Endothelial cell of umbilical vein (primary cell): ENCODE measurements around the gene SMCO2. TPM values are rescaled to one million over a fixed set of nuclear protein-coding genes. Genes with fewer than 3 reads are reported as not detected.

ENCODE experiments used
- BruUV-seq: library from RNA; stranded (reverse); fragments of 400-500 nt; replicated peaks from 2 replicates; lab custom pipeline; 2021; lab: Mats Ljungman, UMichigan
- CTCF ChIA-PET: fragments of 300-600, 350-600 bp; sonication (Branson Sonifier 250); formaldehyde crosslinking; loops from one replicate; lab custom pipeline; 2021; ENCODE audit warnings: antibody characterized with exemption, inconsistent platforms; lab: Charles Lee
- POLR2A ChIA-PET: fragments of 300-600, 350-600 bp; sonication (Branson Sonifier 250); formaldehyde crosslinking; loops from one replicate; lab custom pipeline; 2021; ENCODE audit warnings: antibody characterized with exemption, inconsistent platforms; lab: Charles Lee
- DNase-seq: peaks from one replicate; pipeline ENCODE4 v3.0.0-alpha.2; 2011; ENCODE audit warnings: low read depth, low spot score
- FAIRE-seq: peaks from 2 replicates; lab custom pipeline; 2011; peaks lifted over from hg19 to GRCh38; lab: Jason Lieb, UNC
- H2AFZ ChIP-seq: 2 replicates; pipeline ENCODE4 v1.6.0; 2012; ENCODE audit warnings: low read depth, low read length, control low read depth, inconsistent platforms
- H3K27ac ChIP-seq: 2 replicates; pipeline ENCODE4 v1.5.1; 2011; ENCODE audit warnings: low read depth, mild to moderate bottlenecking, control low read depth, low read length, moderate library complexity; ENCODE audit not compliant: insufficient read depth
- H3K27me3 ChIP-seq, 2 experiments: 2 replicates each; pipeline versions ENCODE4 v1.6.0 to v1.6.1; 2011; ENCODE audit warnings: low read length in 2 of 2, mixed read lengths in 1 of 2; ENCODE audit not compliant: control insufficient read depth in 2 of 2, insufficient read depth in 2 of 2
- H3K36me3 ChIP-seq, 2 experiments: 2 replicates in 1 of 2; 3 replicates in 1 of 2; pipeline ENCODE4 v1.5.1; 2011; ENCODE audit warnings: low read length in 2 of 2, mild to moderate bottlenecking in 1 of 2, moderate library complexity in 1 of 2; ENCODE audit not compliant: control insufficient read depth in 2 of 2, insufficient read depth in 2 of 2; ENCODE audit errors: extremely low read depth in 1 of 2
- H3K4me1 ChIP-seq: 3 replicates; pipeline ENCODE4 v1.5.1; 2011; ENCODE audit warnings: mild to moderate bottlenecking, low read length; ENCODE audit not compliant: control insufficient read depth, insufficient read depth; ENCODE audit errors: extremely low read depth
- H3K4me2 ChIP-seq: 2 replicates; pipeline ENCODE4 v1.6.1; 2011; ENCODE audit warnings: low read length, control low read depth, mixed read lengths; ENCODE audit not compliant: insufficient read depth
- H3K4me3 ChIP-seq, 3 experiments: fragments of 200-600 bp in 1 of 3; sonication (generic), shearing (Covaris generic) in 1 of 3; replicated peaks in 1 of 3; 2 replicates each; pipeline ENCODE4 v1.5.1; 2011 to 2016; ENCODE audit warnings: control low read depth in 3 of 3, low read length in 3 of 3, mild to moderate bottlenecking in 2 of 3, inconsistent platforms in 1 of 3, low read depth in 1 of 3, moderate library complexity in 1 of 3; ENCODE audit not compliant: insufficient read depth in 1 of 3
- H3K79me2 ChIP-seq: 2 replicates; pipeline ENCODE4 v1.6.0; 2012; ENCODE audit warnings: low read length, inconsistent platforms; ENCODE audit not compliant: control insufficient read depth, insufficient read depth
- H3K9ac ChIP-seq: replicated peaks from 2 replicates; pipeline ENCODE3; 2011; ENCODE audit warnings: low read length, control low read depth; ENCODE audit not compliant: insufficient read depth; ENCODE audit errors: extremely low read depth
- H3K9me1 ChIP-seq: replicated peaks from 3 replicates; pipeline ENCODE4 v1.6.0; 2011; ENCODE audit warnings: mild to moderate bottlenecking, low read length; ENCODE audit not compliant: control insufficient read depth, insufficient read depth; ENCODE audit errors: extremely low read depth
- H3K9me3 ChIP-seq: replicated peaks from 2 replicates; pipeline ENCODE4 v1.5.1; 2012; ENCODE audit warnings: low read length, inconsistent platforms; ENCODE audit not compliant: control insufficient read depth, insufficient read depth
- H4K20me1 ChIP-seq: replicated peaks from 2 replicates; pipeline ENCODE3; 2011; ENCODE audit warnings: mild to moderate bottlenecking, low read length; ENCODE audit not compliant: control insufficient read depth, insufficient read depth; ENCODE audit errors: extremely low read depth
- EZH2 ChIP-seq: IDR thresholded peaks from 2 replicates; pipeline ENCODE4 v1.6.1; 2012; ENCODE audit warnings: borderline replicate concordance, low read depth, mild to moderate bottlenecking, moderate library complexity, low read length, inconsistent platforms; ENCODE audit not compliant: severe bottlenecking
- FOS ChIP-seq: IDR thresholded peaks from 2 replicates; pipeline ENCODE4 v1.6.1; 2011; ENCODE audit warnings: mild to moderate bottlenecking, low read length, moderate library complexity, borderline replicate concordance; ENCODE audit not compliant: insufficient read depth
- JUN ChIP-seq: IDR thresholded peaks from 2 replicates; pipeline ENCODE4 v1.6.1; 2011; ENCODE audit warnings: borderline replicate concordance, low read depth; ENCODE audit not compliant: insufficient read length, insufficient read depth
- MYC ChIP-seq: IDR thresholded peaks from one replicate; pipeline ENCODE4 v1.6.1; 2011; ENCODE audit warnings: mild to moderate bottlenecking, low read depth, low read length
- POLR2A ChIP-seq: IDR thresholded peaks from 2 replicates; pipeline ENCODE4 v1.6.1; 2012; ENCODE audit warnings: low read depth, mild to moderate bottlenecking, control low read depth, low read length
- POLR2AphosphoS5 ChIP-seq: IDR thresholded peaks from 2 replicates; pipeline ENCODE4 v1.6.1; 2012; ENCODE audit warnings: low read depth, mild to moderate bottlenecking, control low read depth, low read length, moderate library complexity; ENCODE audit not compliant: insufficient read depth
- dilution Hi-C: fragments of 300-500 bp; cut with MboI; formaldehyde crosslinking; loops from one replicate; pipeline ENCODE4 v1.15.0; 2019; ENCODE audit warnings: low sequenced_read_pairs; ENCODE audit not compliant: extremely low pct_ligation_motif_present
- intact Hi-C: fragments of 100-400 bp; cut with micrococcal nuclease; formaldehyde crosslinking; loops from one replicate; pipeline ENCODE4 v1.10.0; 2022
- polyA plus RNA-seq, 4 experiments: library from polyadenylated mRNA; depleted of rRNA in 3 of 4; stranded (reverse) in 3 of 4; unstranded in 1 of 4; fragments of >200 nt; gene quantifications; 2 replicates each; pipeline versions ENCODE4 v1.2.1 to v1.2.3, GENCODE V29; 2011 to 2012; ENCODE audit warnings: missing spikeins in 1 of 4
- total RNA-seq: library from RNA; stranded (reverse); gene quantifications from 2 replicates; pipeline ENCODE4 v1.2.3, GENCODE V29; 2021
- TF ChIP-seq, protein P1 (sequence below): IDR thresholded peaks from 2 replicates; pipeline ENCODE4 v1.6.1; 2011; ENCODE audit not compliant: insufficient read depth, insufficient read length

The SMCO2 gene
- total and polyA plus RNA-seq, 2 donors (not counting 3 experiments of a cell fraction or from before 2014, with no cell fraction given): 0.33 to 0.49 TPM

DNA sequence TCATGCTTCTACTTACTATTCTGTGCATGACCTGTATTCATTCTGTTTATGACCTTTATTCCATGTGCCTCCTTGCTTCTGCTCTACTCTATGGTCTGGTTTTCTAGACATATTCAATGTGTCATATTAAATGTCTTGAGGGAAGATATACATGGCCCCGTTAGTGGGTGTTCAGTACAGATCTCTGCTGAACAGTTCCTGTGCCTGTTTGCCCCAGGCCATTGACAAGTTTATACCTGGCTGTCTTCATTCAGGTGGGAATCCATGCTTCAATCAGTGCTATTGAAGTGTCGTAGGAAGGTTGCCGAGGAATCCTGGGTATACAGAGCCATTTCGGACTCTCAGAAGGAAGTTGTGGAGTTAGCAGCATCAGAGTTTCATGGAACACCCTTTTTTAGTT, 70.1 kb downstream of the SMCO2 start:
- dilution Hi-C loops (no loop called here), intact Hi-C loops (no loop called here)
- Histone ChIP-seq H3K27ac (no peak overlapping the region), H2AFZ (no peak overlapping the region), H3K36me3 (no peaks in the 10 kb centered on the region), H3K4me3 (no peak overlapping the region), H3K9me1 (no peaks in the 10 kb centered on the region), H3K9me3 (no peaks in the 10 kb centered on the region), H3K79me2 (no peaks in the 10 kb centered on the region), H4K20me1 (no peaks in the 10 kb centered on the region), H3K27me3 (no peaks in the 10 kb centered on the region), H3K9ac (no peak overlapping the region), H3K4me2 (no peak overlapping the region), H3K4me1 (peaks cover 7% of the 10 kb centered on the region)
- POLR2A ChIA-PET: interaction anchor here (0.7 kb wide), 1 partner anchor 35 kb away, joined by 3 read pairs; no protein-coding TSS in a partner anchor
- CTCF ChIA-PET: no interaction called here
- no peak for TF ChIP-seq FOS
- FAIRE-seq (no peak), DNase-seq (no peak)
- BruUV-seq: no TSS peak

DNA sequence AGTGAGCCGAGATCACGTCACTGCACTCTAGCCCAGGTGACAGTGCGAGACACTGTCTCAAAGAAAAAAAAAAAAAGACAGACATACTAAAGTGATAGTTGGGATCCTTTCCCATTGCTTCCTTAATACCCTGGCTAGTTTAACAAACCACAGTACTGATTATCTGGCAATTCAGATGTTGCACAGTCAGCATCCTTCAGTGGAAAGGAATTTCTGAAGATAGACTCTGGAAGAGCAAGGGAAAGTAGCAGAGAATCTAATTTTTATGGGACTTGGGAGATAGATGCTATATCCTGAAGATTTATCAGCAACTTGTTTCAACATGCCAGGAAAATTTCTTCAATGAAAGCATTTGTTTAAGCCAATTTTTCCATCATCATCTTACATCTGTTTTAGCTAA, 71.0 kb downstream of the SMCO2 start:
- no peak overlapping the region for H3K4me2 ChIP-seq
- no peak for TF ChIP-seq POLR2A
- TF ChIP-seq JUN: no peak
- TF ChIP-seq MYC: no peak
- no peak for TF ChIP-seq EZH2
- TF ChIP-seq, protein P1, sequence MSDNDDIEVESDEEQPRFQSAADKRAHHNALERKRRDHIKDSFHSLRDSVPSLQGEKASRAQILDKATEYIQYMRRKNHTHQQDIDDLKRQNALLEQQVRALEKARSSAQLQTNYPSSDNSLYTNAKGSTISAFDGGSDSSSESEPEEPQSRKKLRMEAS: no peak
- no peak for TF ChIP-seq FOS
- no peak for TF ChIP-seq POLR2AphosphoS5
- no TSS peak for BruUV-seq
- no peaks in the 10 kb centered on the region for H3K9me1 ChIP-seq
- FAIRE-seq (no peak), DNase-seq (no peak)
- dilution Hi-C loops (no loop called here), intact Hi-C loops (no loop called here)
- no peak overlapping the region for H2AFZ ChIP-seq
- H3K27me3 ChIP-seq: no peaks in the 10 kb centered on the region
- no peaks in the 10 kb centered on the region for H3K9me3 ChIP-seq
- H3K9ac ChIP-seq: no peak overlapping the region
- peaks cover 7% of the 10 kb centered on the region for H3K4me1 ChIP-seq
- H3K79me2 ChIP-seq: no peaks in the 10 kb centered on the region
- H3K36me3 ChIP-seq: no peaks in the 10 kb centered on the region
- no peaks in the 10 kb centered on the region for H4K20me1 ChIP-seq
- ChIA-PET POLR2A (no interaction called here), CTCF (no interaction called here)
- H3K27ac ChIP-seq: no peak overlapping the region
- H3K4me3 ChIP-seq: no peak overlapping the region
